Measurements from ENCODE around the gene METTL8.

- no peak for TF ChIP-seq EZH2 (IDR thresholded peaks at IDR 0.05)
- TF ChIP-seq EGR1 (IDR thresholded peaks at IDR 0.05; ENCODE audit: low read depth) = no peak
- TF ChIP-seq POLR2AphosphoS5 (IDR thresholded peaks at IDR 0.05; ENCODE audit: low read depth, low read length) = no peak
- TF ChIP-seq ZFX (IDR thresholded peaks at IDR 0.05) = no peak
- no peak for TF ChIP-seq CTCF (IDR thresholded peaks at IDR 0.05 in 2 of 3, conservative IDR thresholded peaks at IDR 0.05 in 1 of 3; ENCODE audit: borderline replicate concordance in 1 of 3, insufficient read depth in 1 of 3, low read depth in 2 of 3, low read length in 2 of 3)
- no peak for TF ChIP-seq ZNF274 (IDR thresholded peaks at IDR 0.05; ENCODE audit: low read depth, low read length)
- no peak for TF ChIP-seq SIN3A (IDR thresholded peaks at IDR 0.05; ENCODE audit: low read depth)
- TF ChIP-seq, protein P1, sequence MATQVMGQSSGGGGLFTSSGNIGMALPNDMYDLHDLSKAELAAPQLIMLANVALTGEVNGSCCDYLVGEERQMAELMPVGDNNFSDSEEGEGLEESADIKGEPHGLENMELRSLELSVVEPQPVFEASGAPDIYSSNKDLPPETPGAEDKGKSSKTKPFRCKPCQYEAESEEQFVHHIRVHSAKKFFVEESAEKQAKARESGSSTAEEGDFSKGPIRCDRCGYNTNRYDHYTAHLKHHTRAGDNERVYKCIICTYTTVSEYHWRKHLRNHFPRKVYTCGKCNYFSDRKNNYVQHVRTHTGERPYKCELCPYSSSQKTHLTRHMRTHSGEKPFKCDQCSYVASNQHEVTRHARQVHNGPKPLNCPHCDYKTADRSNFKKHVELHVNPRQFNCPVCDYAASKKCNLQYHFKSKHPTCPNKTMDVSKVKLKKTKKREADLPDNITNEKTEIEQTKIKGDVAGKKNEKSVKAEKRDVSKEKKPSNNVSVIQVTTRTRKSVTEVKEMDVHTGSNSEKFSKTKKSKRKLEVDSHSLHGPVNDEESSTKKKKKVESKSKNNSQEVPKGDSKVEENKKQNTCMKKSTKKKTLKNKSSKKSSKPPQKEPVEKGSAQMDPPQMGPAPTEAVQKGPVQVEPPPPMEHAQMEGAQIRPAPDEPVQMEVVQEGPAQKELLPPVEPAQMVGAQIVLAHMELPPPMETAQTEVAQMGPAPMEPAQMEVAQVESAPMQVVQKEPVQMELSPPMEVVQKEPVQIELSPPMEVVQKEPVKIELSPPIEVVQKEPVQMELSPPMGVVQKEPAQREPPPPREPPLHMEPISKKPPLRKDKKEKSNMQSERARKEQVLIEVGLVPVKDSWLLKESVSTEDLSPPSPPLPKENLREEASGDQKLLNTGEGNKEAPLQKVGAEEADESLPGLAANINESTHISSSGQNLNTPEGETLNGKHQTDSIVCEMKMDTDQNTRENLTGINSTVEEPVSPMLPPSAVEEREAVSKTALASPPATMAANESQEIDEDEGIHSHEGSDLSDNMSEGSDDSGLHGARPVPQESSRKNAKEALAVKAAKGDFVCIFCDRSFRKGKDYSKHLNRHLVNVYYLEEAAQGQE (IDR thresholded peaks at IDR 0.05; ENCODE audit: low read depth) = no peak
These were observed 44.0 kb downstream of the METTL8 start for GRCh38 chr2:171389780-171390179.

Data from HCT116 (cell line).